ENCODE measurements around the gene RAB19.

The RAB19 gene, protein sequence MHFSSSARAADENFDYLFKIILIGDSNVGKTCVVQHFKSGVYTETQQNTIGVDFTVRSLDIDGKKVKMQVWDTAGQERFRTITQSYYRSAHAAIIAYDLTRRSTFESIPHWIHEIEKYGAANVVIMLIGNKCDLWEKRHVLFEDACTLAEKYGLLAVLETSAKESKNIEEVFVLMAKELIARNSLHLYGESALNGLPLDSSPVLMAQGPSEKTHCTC

DNA sequence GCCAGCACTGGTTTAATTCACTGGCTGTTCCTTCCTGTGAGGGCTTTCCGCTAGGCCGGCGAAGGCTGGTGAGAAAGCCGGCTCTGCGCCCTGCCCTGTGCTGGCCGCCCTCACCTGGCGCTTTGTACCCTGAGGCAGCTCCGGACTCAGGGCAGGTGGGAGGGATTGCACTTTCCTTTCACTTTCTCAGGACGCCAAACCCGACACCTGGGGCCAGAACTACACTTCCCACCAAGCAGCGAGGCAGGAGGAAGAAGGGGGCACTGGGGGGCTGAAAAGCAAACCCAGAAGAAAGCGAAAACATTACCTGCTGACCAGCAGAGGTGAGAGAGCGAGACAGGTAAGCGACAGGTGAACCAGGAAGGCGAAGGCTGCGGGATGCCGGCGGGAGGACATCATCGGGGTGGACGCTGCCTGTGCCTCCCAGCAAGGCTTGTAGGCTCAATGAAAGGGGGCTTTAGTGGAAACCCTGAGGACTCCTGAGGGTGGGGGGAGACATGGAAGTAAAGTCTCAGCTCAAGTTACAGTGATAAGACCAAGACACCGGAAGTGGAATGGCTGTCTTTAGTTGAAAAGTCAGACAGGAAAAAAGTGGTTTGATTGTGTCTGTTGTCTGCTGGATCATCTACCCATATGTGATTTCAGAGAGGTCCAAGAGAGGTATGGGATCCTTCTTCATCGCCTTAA is at the start of gene RAB19:
TSS of gene RAB19 (plus strand) at position 181 of the 687 bp plus-strand sequence. CDS start 3,589 bp downstream, outside the sequence.
- Histone ChIP-seq H3K27me3 (replicated peaks; ENCODE audit: control insufficient read depth, insufficient read depth, low read length) (peaks cover 8% of the 10 kb centered on the region), H3K4me3 (ENCODE audit: low read length) (peak within 1 kb of the TSS; percentile 64), H3K4me1 (ENCODE audit: control insufficient read depth, insufficient read depth, low read length) (peaks cover 26% of the 10 kb centered on the region), H3K9me3 (ENCODE audit: control insufficient read depth, low read length) (no peaks in the 10 kb centered on the region), H3K9ac (ENCODE audit: low read length) (peak within 1 kb of the TSS; percentile 42), H3K36me3 (ENCODE audit: control insufficient read depth, insufficient read depth, low read length, severe bottlenecking) (no peaks in the 10 kb centered on the region)
- no peak for DNase-seq (ENCODE audit: low read depth)

DNA sequence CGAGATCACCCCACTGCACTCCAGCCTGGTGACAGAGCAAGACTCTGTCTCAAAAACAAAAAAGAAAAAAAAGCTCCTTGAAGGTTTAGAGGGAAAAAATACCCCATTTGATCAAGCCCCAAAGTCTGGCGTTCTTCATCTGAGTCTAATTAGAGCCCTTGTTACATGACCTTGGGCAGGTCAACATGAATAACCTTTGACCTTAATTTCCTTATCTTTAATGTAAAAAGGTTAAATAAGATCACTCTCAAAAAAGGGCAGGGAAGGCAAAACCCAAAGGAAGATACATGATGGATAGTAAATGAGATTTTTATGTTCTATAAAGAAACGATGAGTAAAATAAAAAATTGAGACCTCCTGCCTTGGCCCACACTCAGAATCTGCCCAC is 45.8 kb upstream of the RAB19 start:
- H3K27me3 ChIP-seq (replicated peaks; ENCODE audit: control insufficient read depth, insufficient read depth, low read length): no peaks in the 10 kb centered on the region
- no peaks in the 10 kb centered on the region for H3K4me1 ChIP-seq (ENCODE audit: control insufficient read depth, insufficient read depth, low read length)
- no peaks in the 10 kb centered on the region for H3K9me3 ChIP-seq (ENCODE audit: control insufficient read depth, low read length)
- H3K4me3 ChIP-seq (ENCODE audit: low read length): no peak overlapping the region
- H3K36me3 ChIP-seq (ENCODE audit: control insufficient read depth, insufficient read depth, low read length, severe bottlenecking): peaks cover 38% of the 10 kb centered on the region
- DNase-seq (ENCODE audit: low read depth): no peak
- H3K9ac ChIP-seq (ENCODE audit: low read length): no peak overlapping the region

DNA sequence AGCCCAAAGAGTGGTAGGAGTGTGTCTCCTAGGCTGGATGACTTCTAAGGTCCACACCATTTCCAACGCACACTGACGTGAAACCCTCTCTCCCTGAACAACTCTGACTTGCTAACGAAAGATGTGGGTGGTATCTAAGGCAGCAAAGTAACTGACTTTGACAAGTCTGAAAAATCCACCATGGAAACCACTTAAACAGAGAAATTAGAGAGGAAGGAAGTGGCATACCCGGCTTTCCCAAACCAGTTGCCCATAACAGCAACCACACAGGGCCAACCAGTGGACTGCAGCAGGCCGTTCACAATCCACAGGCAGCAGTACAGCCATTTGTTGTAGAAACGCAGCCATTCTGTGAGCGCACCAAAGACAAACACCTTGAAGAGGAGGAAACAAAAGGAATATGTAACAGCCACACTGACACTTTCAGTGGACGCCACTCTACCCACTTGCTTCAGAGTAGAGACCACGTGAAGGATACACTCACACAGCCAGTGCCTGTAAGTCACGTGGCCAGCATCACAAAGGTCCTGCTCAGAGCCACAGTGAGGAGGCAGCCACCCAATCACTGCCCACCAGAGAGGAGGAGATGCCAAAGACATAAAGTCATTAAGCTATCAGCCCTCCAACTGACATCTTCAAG is 45.3 kb upstream of the RAB19 start:
- H3K4me3 ChIP-seq (ENCODE audit: low read length): no peak overlapping the region
- no peaks in the 10 kb centered on the region for H3K9me3 ChIP-seq (ENCODE audit: control insufficient read depth, low read length)
- peaks cover 33% of the 10 kb centered on the region for H3K36me3 ChIP-seq (ENCODE audit: control insufficient read depth, insufficient read depth, low read length, severe bottlenecking)
- no peaks in the 10 kb centered on the region for H3K27me3 ChIP-seq (replicated peaks; ENCODE audit: control insufficient read depth, insufficient read depth, low read length)
- no peak overlapping the region for H3K9ac ChIP-seq (ENCODE audit: low read length)
- no peaks in the 10 kb centered on the region for H3K4me1 ChIP-seq (ENCODE audit: control insufficient read depth, insufficient read depth, low read length)
- no peak for DNase-seq (ENCODE audit: low read depth)

DNA sequence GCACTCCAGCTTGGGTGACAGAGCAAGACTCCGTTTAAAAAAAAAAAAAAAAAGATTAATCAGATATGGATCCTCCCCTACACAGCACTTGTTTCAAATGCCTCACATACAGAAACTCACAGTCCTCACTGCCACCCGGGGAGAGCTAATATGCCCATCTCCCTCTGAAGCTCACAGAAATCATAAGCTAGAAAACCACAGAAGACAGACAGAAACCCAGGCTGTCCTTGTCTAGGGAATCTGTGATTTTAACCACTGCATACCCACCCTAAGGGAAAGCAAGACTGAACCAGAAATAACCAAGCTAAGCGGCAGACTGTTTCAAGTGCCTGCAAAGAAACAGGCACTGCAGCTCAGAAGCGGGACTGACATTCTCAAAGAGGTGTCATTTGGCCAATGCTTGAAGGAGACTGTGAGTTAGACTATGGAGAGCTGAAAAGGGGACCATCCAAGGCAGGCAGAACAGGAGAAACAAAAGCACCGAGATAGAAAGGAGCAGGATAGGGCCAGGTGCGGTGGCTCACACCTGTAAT is 43.1 kb upstream of the RAB19 start:
- no peak for DNase-seq (ENCODE audit: low read depth)
- H3K36me3 ChIP-seq (ENCODE audit: control insufficient read depth, insufficient read depth, low read length, severe bottlenecking): peaks cover 16% of the 10 kb centered on the region

DNA sequence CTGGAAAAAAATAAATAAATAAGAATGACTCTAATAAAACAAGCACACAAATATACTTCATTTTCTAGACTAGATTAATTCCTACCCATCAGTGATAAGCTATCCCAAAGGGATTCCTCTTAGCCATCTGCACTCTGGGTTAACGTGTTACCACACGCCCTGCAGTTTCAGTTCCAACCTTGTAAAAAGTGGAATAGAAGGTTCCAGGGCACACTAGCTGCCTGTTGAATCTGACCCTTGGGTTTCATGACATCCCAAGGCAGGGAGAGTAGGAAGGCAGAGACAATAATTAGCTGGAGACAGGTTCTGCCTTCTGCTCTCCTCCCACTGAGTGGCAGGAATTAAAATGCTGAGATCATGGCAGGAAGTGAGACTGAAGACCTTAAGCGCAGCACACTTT is 39.0 kb upstream of the RAB19 start:
- no peak overlapping the region for H3K4me3 ChIP-seq (ENCODE audit: low read length)

More for the DNA sequence above, 43.1 kb upstream of the RAB19 start:
- H3K27me3 ChIP-seq (replicated peaks; ENCODE audit: control insufficient read depth, insufficient read depth, low read length): no peaks in the 10 kb centered on the region
- H3K4me3 ChIP-seq (ENCODE audit: low read length): no peak overlapping the region
- H3K4me1 ChIP-seq (ENCODE audit: control insufficient read depth, insufficient read depth, low read length): peaks cover 15% of the 10 kb centered on the region
- H3K9ac ChIP-seq (ENCODE audit: low read length): no peak overlapping the region
- no peaks in the 10 kb centered on the region for H3K9me3 ChIP-seq (ENCODE audit: control insufficient read depth, low read length)

DNA sequence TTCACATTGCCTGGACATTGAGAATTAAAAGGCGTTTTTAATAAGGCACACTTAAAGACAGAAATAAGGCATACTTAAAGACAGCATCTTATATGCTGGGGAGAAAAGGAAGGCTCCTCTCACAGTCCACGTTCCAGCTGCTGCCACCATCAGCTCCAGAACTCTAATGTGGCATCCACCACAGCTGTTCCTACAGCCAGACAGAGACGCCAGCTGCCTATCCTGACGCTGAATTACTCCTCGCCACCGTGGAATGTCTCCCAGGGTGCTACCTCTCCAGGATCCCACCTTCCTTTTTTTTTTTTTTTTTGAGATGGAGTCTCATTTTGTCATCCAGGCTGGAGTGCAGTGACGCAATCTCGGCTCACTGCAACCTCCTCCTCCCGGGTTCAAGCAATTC is 36.3 kb upstream of the RAB19 start:
- H3K9ac ChIP-seq (ENCODE audit: low read length): no peak overlapping the region
- H3K4me3 ChIP-seq (ENCODE audit: low read length): no peak overlapping the region
- H3K27me3 ChIP-seq (replicated peaks; ENCODE audit: control insufficient read depth, insufficient read depth, low read length): no peaks in the 10 kb centered on the region
- peaks cover 15% of the 10 kb centered on the region for H3K36me3 ChIP-seq (ENCODE audit: control insufficient read depth, insufficient read depth, low read length, severe bottlenecking)
- no peak for DNase-seq (ENCODE audit: low read depth)
- peaks cover 15% of the 10 kb centered on the region for H3K4me1 ChIP-seq (ENCODE audit: control insufficient read depth, insufficient read depth, low read length)
- no peaks in the 10 kb centered on the region for H3K9me3 ChIP-seq (ENCODE audit: control insufficient read depth, low read length)

More for the DNA sequence above, 39.0 kb upstream of the RAB19 start:
- Histone ChIP-seq H3K9ac (ENCODE audit: low read length) (no peak overlapping the region), H3K36me3 (ENCODE audit: control insufficient read depth, insufficient read depth, low read length, severe bottlenecking) (peaks cover 15% of the 10 kb centered on the region), H3K9me3 (ENCODE audit: control insufficient read depth, low read length) (no peaks in the 10 kb centered on the region), H3K27me3 (replicated peaks; ENCODE audit: control insufficient read depth, insufficient read depth, low read length) (no peaks in the 10 kb centered on the region), H3K4me1 (ENCODE audit: control insufficient read depth, insufficient read depth, low read length) (peaks cover 15% of the 10 kb centered on the region)
- DNase-seq (ENCODE audit: low read depth): no peak

DNA sequence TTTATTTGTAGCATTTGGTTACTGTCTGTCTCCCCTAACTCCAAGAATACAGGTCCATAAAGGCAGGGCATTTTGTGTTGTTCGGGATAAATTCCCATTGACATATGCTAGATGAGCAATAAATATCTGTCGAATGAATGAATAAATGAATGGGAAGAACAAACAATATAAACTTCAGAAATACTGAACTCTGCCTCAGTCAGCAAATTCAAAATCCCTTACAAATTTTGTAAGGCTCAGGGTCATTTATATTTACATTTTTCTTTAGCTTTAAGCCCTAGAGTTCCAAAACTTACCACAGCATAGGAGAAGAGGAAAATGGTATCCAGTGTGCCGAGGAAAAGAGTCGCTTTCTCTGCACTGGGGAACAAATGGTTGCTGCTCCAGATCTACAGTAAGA is 34.6 kb upstream of the RAB19 start:
- no peaks in the 10 kb centered on the region for H3K27me3 ChIP-seq (replicated peaks; ENCODE audit: control insufficient read depth, insufficient read depth, low read length)
- H3K9ac ChIP-seq (ENCODE audit: low read length): no peak overlapping the region
- H3K9me3 ChIP-seq (ENCODE audit: control insufficient read depth, low read length): no peaks in the 10 kb centered on the region
- H3K4me3 ChIP-seq (ENCODE audit: low read length): no peak overlapping the region
- H3K36me3 ChIP-seq (ENCODE audit: control insufficient read depth, insufficient read depth, low read length, severe bottlenecking): peaks cover 19% of the 10 kb centered on the region
- DNase-seq (ENCODE audit: low read depth): no peak
- H3K4me1 ChIP-seq (ENCODE audit: control insufficient read depth, insufficient read depth, low read length): peaks cover 9% of the 10 kb centered on the region

DNA sequence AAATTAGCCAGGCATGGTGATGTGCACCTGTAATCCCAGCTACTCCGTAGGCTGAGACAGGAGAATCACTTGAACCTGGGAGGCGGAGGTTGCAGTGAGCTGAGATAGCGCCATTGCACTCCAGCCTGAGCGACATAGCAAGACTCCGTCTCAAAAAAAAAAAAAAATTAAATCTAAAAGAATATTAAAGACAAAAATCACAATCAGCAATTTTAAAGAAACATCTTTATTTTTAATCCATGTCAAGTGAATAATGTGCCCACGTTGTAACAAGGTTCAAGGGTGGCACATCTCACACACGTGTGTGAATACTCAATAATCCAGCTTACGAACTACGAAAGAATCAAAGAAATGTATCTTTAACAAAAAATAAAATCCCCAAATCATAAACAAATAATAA is 28.5 kb upstream of the RAB19 start:
- no peaks in the 10 kb centered on the region for H3K4me1 ChIP-seq (ENCODE audit: control insufficient read depth, insufficient read depth, low read length)
- no peak for DNase-seq (ENCODE audit: low read depth)
- no peak overlapping the region for H3K4me3 ChIP-seq (ENCODE audit: low read length)
- H3K9me3 ChIP-seq (ENCODE audit: control insufficient read depth, low read length): no peaks in the 10 kb centered on the region
- H3K27me3 ChIP-seq (replicated peaks; ENCODE audit: control insufficient read depth, insufficient read depth, low read length): no peaks in the 10 kb centered on the region
- no peak overlapping the region for H3K9ac ChIP-seq (ENCODE audit: low read length)
- peaks cover 33% of the 10 kb centered on the region for H3K36me3 ChIP-seq (ENCODE audit: control insufficient read depth, insufficient read depth, low read length, severe bottlenecking)

DNA sequence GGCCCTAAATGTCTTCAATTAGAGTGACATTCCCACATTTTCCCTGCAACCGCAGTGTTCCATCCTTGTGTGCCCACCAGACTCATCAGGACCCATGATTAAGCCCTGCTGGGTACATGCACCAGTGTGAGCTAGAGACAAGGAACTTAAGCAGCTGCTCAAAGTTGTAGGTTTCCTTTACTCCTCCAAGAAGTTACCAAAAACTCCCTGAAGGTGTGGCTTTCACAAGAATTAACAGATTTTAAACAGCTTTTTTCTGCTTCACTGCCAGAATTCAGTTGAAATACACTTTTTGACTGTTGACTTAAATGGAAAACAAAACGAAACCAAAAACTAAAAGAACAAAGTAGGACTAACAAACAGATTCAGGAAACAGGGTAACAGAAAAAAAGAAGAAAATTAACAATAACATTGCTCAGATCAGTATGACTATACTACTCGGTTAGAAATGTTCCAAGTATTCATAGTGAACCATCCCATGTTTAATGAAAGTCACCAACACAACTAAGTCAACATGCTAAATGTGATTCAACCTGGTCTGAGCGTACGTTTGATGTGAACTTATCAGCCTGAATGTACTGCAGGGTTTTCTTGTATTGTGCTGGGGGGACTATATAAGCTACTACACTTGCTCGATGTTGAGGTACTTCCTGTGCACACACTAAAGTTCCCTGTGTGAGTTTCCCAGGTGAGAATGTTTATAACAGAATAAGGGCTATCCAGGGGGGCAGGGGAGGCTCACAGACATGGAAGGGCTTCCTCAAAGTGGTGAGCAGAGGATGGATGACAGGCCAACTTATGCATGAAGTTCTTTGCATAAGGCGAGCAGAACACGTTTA is 27.7 kb upstream of the RAB19 start:
- Histone ChIP-seq H3K4me1 (ENCODE audit: control insufficient read depth, insufficient read depth, low read length) (no peaks in the 10 kb centered on the region), H3K36me3 (ENCODE audit: control insufficient read depth, insufficient read depth, low read length, severe bottlenecking) (peaks cover 37% of the 10 kb centered on the region)

DNA sequence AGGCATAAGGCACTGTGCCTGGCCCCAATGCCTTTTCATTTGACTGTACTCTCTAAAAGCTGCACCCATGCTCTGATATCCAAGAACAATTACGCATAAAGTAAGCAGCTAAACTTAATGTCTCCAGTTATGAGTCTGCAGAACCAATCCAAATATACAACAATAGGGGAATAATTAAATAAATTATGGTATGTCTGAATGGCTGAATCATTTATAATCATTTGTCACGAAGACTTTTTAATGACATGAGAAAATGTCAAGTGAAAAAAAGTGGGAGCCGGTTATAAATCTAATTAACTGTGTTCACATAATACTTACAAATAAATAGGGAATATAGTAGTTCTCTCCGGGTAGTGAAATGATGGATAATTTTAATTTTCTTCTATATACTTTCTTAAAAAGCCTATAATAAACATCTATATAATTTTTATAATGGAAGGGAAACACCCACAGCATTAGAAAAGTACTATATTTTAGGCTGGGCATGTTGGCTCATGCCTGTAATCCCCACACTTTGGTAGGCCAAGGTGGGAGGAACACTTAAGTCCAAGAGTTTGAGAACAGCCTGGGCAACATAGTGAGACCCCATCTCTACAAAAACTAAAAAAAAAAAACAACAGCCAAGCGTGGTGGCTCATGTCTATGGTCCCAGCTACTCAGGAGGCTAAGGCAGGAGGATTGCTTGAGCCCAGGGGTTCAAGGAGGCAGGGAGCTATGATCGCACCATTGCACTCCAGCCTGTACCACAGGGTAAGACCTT is 19.7 kb upstream of the RAB19 start:
- Histone ChIP-seq H3K4me1 (ENCODE audit: control insufficient read depth, insufficient read depth, low read length) (no peaks in the 10 kb centered on the region), H3K9me3 (ENCODE audit: control insufficient read depth, low read length) (no peaks in the 10 kb centered on the region), H3K36me3 (ENCODE audit: control insufficient read depth, insufficient read depth, low read length, severe bottlenecking) (peaks cover 27% of the 10 kb centered on the region), H3K4me3 (ENCODE audit: low read length) (no peak overlapping the region), H3K27me3 (replicated peaks; ENCODE audit: control insufficient read depth, insufficient read depth, low read length) (no peaks in the 10 kb centered on the region), H3K9ac (ENCODE audit: low read length) (no peak overlapping the region)
- no peak for DNase-seq (ENCODE audit: low read depth)

More for the DNA sequence above, 27.7 kb upstream of the RAB19 start:
- DNase-seq (ENCODE audit: low read depth): no peak
- no peak overlapping the region for H3K4me3 ChIP-seq (ENCODE audit: low read length)
- H3K27me3 ChIP-seq (replicated peaks; ENCODE audit: control insufficient read depth, insufficient read depth, low read length): no peaks in the 10 kb centered on the region
- H3K9me3 ChIP-seq (ENCODE audit: control insufficient read depth, low read length): no peaks in the 10 kb centered on the region
- no peak overlapping the region for H3K9ac ChIP-seq (ENCODE audit: low read length)
